Suprapubic skin (tissue), 4 donors: ENCODE data around the gene LCN9. TPM values are rescaled to one million over a fixed set of nuclear protein-coding genes. Genes with fewer than 3 reads are reported as not detected.
"Not testable (repeated sequence)": the region's sequence is repeated elsewhere in the genome, so short reads cannot be mapped to it uniquely, and the experiment has no call there.

Source experiments
- DNase-seq, 2 donors: peaks; one replicate each; pipeline ENCODE4 v3.0.0-alpha.2; 2019; ENCODE audit warnings: low spot score in 2 of 2
- H3K27ac ChIP-seq: fragments of 200-600 bp; sonication (generic); one replicate; pipeline ENCODE4 v1.5.1; 2019
- H3K27me3 ChIP-seq: fragments of 200-600 bp; sonication (generic); one replicate; pipeline ENCODE4 v1.5.1; 2019
- H3K36me3 ChIP-seq: fragments of 200-600 bp; sonication (generic); one replicate; pipeline ENCODE4 v1.5.1; 2019
- H3K4me1 ChIP-seq: fragments of 200-600 bp; sonication (generic); one replicate; pipeline ENCODE4 v1.5.1; 2019
- H3K4me3 ChIP-seq: fragments of 200-600 bp; sonication (generic); one replicate; pipeline ENCODE4 v1.5.1; 2019; ENCODE audit warnings: mild to moderate bottlenecking
- H3K9me3 ChIP-seq: fragments of 200-600 bp; sonication (generic); one replicate; pipeline ENCODE4 v1.5.1; 2019
- EP300 ChIP-seq: sonication (generic); formaldehyde crosslinking; IDR thresholded peaks from one replicate; pipeline ENCODE4 v1.6.1; 2017; ENCODE audit warnings: antibody characterized with exemption
- POLR2A ChIP-seq, 2 donors: fragments of 450-650 bp; IDR thresholded peaks; one replicate each; pipeline ENCODE4 v1.6.1; 2017; ENCODE audit warnings: antibody characterized with exemption in 2 of 2, mild to moderate bottlenecking in 2 of 2, moderate library complexity in 2 of 2
- POLR2AphosphoS5 ChIP-seq, 3 donors: sonication (generic); formaldehyde crosslinking; IDR thresholded peaks; one replicate each; pipeline ENCODE4 v1.6.1; 2017; ENCODE audit warnings: antibody characterized with exemption in 3 of 3
- WGBS: methylation state at CpG from one replicate; pipeline ENCODE4 v1.1.5; 2018; 5-methylcytosine and 5-hydroxymethylcytosine counted together
- total RNA-seq, 4 donors: library from RNA; depleted of rRNA; stranded (reverse); fragments of >200 nt; gene quantifications; one replicate each; pipeline ENCODE4 v1.1.0, GENCODE V29; 2016
- TF ChIP-seq, protein P1 (sequence below), 2 donors: fragments of 200-600 bp in 1 of 2; fragments of 450-650 bp in 1 of 2; sonication (generic) in 1 of 2; IDR thresholded peaks; one replicate each; pipeline ENCODE4 v1.5.1; 2016 to 2019; ENCODE audit warnings: antibody characterized with exemption in 2 of 2, mild to moderate bottlenecking in 1 of 2, moderate library complexity in 1 of 2

Gene LCN9
- total RNA-seq, 4 donors from 2014 or later: not detected

DNA sequence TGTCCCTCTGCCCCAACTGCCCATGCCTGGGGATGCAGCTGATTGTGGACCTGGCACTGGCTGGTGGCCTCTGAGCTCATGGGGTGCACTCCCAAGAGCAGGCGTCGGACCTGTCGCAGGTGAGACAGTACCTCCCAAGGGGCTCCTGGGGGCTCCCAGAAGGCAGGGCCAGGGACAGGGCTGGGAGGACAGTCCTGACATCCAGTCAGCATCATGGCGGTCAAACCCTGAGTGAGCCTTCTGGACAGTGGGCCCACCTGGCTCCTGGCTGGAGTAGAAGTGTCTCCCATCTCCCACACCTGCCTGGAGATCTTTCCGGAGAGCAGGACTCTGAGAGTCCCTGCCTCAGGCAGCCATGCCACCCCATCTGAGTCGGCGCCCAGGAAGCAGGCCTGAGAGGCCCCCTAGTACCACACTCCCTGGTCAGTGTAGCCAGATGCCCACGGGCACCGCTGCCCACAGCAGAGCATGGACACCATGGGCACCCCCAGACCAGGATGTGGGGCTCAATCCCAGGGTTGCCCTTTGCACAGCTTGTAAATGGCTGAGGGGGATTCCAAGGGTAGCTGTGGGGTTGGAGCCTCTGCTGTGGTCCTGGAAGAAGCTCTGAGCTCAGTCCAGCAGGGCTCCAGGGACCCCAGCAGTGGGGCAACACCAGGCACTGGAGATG, 6.6 kb downstream of the LCN9 start:
- Histone ChIP-seq H3K4me1 (no peaks in the 10 kb centered on the region), H3K9me3 (peaks cover 5% of the 10 kb centered on the region), H3K4me3 (no peak overlapping the region), H3K27me3 (peaks cover 74% of the 10 kb centered on the region), H3K27ac (no peak overlapping the region), H3K36me3 (no peaks in the 10 kb centered on the region)
- WGBS: 100% methylated on average over 4 of the region's 9 CpGs
- TF ChIP-seq EP300: no peak
- TF ChIP-seq POLR2AphosphoS5 (IDR thresholded peaks at IDR 0.05): no peak
- TF ChIP-seq, protein P1, sequence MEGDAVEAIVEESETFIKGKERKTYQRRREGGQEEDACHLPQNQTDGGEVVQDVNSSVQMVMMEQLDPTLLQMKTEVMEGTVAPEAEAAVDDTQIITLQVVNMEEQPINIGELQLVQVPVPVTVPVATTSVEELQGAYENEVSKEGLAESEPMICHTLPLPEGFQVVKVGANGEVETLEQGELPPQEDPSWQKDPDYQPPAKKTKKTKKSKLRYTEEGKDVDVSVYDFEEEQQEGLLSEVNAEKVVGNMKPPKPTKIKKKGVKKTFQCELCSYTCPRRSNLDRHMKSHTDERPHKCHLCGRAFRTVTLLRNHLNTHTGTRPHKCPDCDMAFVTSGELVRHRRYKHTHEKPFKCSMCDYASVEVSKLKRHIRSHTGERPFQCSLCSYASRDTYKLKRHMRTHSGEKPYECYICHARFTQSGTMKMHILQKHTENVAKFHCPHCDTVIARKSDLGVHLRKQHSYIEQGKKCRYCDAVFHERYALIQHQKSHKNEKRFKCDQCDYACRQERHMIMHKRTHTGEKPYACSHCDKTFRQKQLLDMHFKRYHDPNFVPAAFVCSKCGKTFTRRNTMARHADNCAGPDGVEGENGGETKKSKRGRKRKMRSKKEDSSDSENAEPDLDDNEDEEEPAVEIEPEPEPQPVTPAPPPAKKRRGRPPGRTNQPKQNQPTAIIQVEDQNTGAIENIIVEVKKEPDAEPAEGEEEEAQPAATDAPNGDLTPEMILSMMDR (IDR thresholded peaks at IDR 0.05): no peak
- TF ChIP-seq POLR2A (IDR thresholded peaks at IDR 0.05): no peak
- peak in 1 of 2 donors; percentile 49 for DNase-seq

GRCh38 chr9:135670721-135671590, 7.8 kb downstream of the LCN9 start:
- Histone ChIP-seq H3K4me3 (no peak overlapping the region), H3K4me1 (no peaks in the 10 kb centered on the region), H3K27ac (no peak overlapping the region), H3K9me3 (peaks cover 5% of the 10 kb centered on the region), H3K36me3 (no peaks in the 10 kb centered on the region), H3K27me3 (peaks cover 63% of the 10 kb centered on the region)
- 77% methylated on average over 37 of the region's 41 CpGs for WGBS
- TF ChIP-seq EP300: no peak
- no peak for TF ChIP-seq POLR2AphosphoS5 (IDR thresholded peaks at IDR 0.05)
- TF ChIP-seq, protein P1 (IDR thresholded peaks at IDR 0.05): no peak
- no peak for TF ChIP-seq POLR2A (IDR thresholded peaks at IDR 0.05)
- peak in 1 of 2 donors; percentile 52 for DNase-seq

DNA sequence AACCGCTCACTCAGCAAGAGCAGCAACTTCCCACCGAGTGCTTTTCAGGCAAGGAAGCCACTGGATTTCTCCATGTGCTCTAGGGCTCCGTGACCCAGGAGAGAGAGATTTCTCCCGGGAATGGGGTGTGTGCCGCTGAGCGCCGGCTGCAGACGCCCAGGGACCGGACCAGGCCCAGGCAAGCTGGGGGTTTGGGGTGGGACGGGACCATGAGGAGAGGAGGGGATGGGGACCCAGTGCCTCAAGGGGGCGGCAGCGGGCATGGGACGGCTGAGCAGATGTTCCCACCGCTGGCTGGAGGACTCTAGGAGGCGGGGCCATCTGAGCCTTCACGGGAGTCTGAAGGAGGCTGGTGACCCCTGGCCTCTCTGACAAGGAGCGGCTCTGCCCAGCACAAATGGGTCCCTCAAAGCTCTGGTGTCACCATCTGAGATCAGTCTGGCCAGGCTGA, 8.5 kb downstream of the LCN9 start:
- TF ChIP-seq POLR2A (IDR thresholded peaks at IDR 0.05) (no peak), POLR2AphosphoS5 (IDR thresholded peaks at IDR 0.05) (no peak), EP300 (no peak)
- TF ChIP-seq, protein P1 (IDR thresholded peaks at IDR 0.05): no peak
- H3K4me3 ChIP-seq: no peak overlapping the region
- peak in 1 of 2 donors; percentile 51 for DNase-seq
- peaks cover 56% of the 10 kb centered on the region for H3K27me3 ChIP-seq
- no peaks in the 10 kb centered on the region for H3K36me3 ChIP-seq
- no peak overlapping the region for H3K27ac ChIP-seq
- H3K9me3 ChIP-seq: peaks cover 5% of the 10 kb centered on the region
- H3K4me1 ChIP-seq: no peaks in the 10 kb centered on the region
- no CpG with 5 or more reads among the region's 17 CpGs for WGBS

DNA sequence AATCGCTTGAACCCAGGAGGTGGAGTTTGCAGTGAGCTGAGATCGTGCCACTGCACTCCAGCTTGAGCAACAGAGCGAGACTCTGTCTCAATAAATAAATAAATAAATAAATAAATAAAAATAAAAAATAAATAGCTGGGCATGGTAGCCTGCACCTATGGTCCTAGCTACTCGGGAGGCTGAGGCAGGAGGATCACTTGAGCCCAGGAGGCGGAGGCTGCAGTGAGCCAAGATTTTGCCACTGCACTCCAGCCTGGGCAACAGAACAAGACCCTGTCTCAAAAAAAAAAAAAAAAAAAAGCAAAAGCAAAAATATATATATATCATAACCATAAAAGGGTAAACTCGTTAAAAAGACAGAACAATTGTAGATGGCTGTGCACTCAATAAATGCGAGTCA, 9.7 kb downstream of the LCN9 start:
- H3K27ac ChIP-seq: not testable (repeated sequence)

DNA sequence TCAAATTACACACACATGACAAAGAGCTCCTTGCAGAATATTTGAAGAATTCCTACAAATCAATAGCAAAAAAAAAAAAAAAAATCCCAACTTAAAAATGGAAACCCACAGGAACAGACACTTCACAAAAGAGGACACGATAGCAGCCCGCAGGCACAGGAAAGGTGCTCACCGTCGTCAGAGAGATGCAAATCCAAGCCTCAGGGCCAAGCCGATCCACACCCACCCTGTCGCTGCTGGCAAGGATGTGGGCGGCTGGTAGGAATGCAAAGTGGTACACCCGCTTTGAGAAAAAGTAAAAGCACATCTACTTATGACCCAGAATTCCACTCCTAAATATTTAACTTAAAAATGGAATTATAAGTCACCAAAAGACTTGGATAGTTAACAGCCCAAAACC, 10.8 kb downstream of the LCN9 start:
- Histone ChIP-seq H3K4me1 (no peaks in the 10 kb centered on the region), H3K4me3 (no peak overlapping the region), H3K27me3 (peaks cover 43% of the 10 kb centered on the region), H3K9me3 (no peaks in the 10 kb centered on the region), H3K27ac (no peak overlapping the region), H3K36me3 (no peaks in the 10 kb centered on the region)
- no peak for TF ChIP-seq POLR2A (IDR thresholded peaks at IDR 0.05)
- TF ChIP-seq POLR2AphosphoS5 (IDR thresholded peaks at IDR 0.05): no peak
- TF ChIP-seq, protein P1 (IDR thresholded peaks at IDR 0.05): no peak
- TF ChIP-seq EP300: no peak
- 37% methylated on average over 8 of the region's 8 CpGs for WGBS
- DNase-seq: no peak

More for the DNA sequence above, 9.7 kb downstream of the LCN9 start:
- H3K4me1 ChIP-seq, H3K4me3 ChIP-seq, H3K9me3 ChIP-seq, DNase-seq, H3K36me3 ChIP-seq: not testable (repeated sequence)
- peaks cover 49% of the 10 kb centered on the region for H3K27me3 ChIP-seq
- 92% methylated on average over 7 of the region's 7 CpGs for WGBS
